Head of caudate nucleus (tissue), 42 donors: ENCODE measurements around the gene SCARF2.
"Not testable (repeated sequence)": the region's sequence is repeated elsewhere in the genome, so short reads cannot be mapped to it uniquely, and the experiment has no call there.

Source experiments
- DNase-seq, 42 donors: peaks; one replicate each; pipeline versions ENCODE4 v3.0.0 to v3.0.0-alpha.2; 2020 to 2021; ENCODE audit warnings: mixed read lengths in 7 of 42
- intact Hi-C: fragments of 100-400 bp; cut with DNase I; formaldehyde crosslinking; loops from one replicate; pipeline ENCODE4 v1.15.0; 2022

The SCARF2 gene

DNA sequence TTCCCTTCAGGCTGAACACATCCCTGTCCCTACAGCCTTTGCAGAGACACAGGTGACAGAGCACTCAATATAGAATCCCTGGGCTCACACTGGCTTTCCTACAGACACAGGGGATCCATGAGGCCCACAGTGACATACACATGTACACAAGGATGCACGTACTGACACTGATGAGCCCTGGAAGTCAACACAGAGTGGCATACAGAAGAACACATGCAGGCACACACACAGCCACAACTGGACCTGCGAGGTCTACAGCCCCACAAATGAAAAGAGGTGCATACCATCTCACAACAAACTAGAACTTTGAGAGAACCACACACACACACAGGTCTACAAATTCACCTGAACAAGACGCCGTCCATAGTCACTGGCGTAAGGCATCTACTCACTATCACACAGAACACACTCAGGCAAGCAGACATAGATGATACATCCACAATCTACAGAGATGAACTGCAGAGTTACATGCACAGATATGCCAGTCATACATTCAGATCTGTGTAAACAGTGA, 47.2 kb downstream of the SCARF2 start:
- no peak for DNase-seq
- intact Hi-C loops: loop anchor here (10.0 kb wide), 2 partner anchors 66 to 104 kb away; partner anchors contain the start of genes DGCR6L and KLHL22

GRCh38 chr22:20389288-20389687, 48.3 kb downstream of the SCARF2 start:
- intact Hi-C loops: no loop called here
- DNase-seq: peak in 1 of 42 donors; percentile 30

DNA sequence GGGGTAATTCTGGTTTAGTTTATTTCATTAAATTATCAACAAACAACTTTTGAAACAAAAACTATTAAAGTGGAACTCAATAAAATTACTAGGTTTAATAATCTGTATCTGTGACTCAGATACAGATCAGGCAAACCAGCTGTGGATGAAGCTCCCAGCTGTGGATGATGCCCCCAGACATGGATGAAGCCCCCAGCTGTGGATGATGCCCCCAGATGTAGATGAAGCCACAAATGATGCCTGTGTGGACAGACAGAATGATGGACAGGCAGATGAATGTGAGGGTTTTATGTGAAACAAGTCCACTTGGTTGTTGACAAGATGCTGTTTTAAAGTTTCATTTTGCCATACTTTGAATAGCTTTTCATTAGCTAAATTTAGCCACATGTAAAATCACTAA, 49.4 kb downstream of the SCARF2 start:
- DNase-seq: no peak
- intact Hi-C loops: no loop called here

DNA sequence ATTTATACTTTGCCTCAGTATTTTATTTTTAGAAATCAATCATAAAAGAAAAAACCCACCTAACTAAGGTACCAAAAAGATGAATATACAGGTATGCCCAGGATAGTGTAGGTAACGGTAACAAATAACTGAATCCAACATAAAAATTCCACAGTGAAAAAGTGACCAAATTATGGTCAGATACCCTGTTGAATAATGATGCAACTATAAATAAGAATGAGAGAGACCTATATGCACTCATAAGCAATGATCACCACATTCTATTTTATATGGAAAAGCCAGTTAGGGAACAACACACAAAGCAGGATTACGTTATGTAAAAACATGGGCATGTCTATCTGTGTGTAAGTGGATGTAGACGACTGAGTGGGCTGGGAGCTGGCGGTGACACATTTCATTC, 50.7 kb downstream of the SCARF2 start:
- peak in 1 of 42 donors; percentile 26 for DNase-seq
- intact Hi-C loops: no loop called here

- intact Hi-C loops: no loop called here
- no peak for DNase-seq
These were observed 51.3 kb downstream of the SCARF2 start for GRCh38 chr22:20386336-20386735.

DNA sequence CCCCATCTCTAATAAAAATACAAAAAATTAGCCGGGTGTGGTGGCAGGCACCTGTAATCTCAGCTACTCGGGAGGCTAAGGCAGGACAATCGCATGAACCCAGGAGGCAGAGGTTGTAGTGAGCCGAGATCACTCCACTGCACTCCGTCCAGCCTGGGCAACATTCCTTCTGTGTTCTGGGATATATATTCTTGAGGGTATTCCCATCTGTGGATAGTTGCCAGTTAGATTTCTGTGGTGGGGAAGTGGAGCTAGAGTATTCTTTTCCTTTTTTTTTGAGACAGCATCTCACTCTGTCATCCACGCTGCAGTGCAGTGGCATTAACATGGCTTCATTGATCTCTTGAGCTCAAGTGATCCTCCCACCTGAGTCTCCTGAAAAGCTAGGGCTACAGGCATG, 52.8 kb downstream of the SCARF2 start:
- intact Hi-C loops: no loop called here
- peak in 1 of 42 donors; percentile 21 for DNase-seq

DNA sequence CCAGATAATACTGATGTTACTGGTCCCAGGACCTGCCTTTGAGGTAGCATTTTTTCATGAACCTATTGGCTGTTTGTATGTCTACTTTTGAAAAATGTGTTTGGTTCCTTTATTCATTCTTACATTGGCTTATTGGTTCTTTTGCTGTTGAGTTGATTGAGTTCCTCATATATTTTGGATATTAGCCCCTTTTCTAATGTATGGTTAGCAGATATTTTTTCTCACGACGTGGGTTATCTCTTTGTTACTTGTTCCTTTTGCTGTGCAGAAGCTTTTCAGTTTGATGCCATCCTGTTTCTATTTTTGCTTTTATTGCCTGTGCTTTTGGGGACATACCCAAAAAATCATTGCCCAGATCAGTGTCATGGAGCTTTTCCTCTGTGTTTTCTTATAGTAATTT, 53.5 kb downstream of the SCARF2 start:
- intact Hi-C loops: no loop called here
- no peak for DNase-seq

GRCh38 chr22:20383538-20383937, 54.1 kb downstream of the SCARF2 start:
- DNase-seq: peak in 1 of 42 donors; percentile 16
- intact Hi-C loops: no loop called here

DNA sequence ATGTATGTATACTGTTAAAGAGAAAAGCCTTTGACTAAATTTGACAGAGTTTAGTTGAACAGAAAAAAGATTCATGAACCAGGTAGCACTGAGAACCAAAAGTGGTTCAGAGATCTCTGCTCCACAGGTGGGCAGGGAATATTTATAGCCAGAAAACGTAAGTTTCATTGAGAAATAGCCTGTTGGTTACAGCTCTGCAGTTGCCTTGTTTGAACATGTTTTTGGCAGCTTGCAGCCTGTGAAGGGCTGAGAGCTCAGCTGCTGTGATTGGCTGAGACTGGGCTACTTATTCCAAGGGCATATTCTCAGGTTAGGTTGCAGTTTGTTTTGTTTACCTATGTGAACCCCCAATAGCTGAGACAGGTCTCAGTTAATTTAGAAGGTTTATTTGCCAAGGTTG, 57.1 kb downstream of the SCARF2 start:
- intact Hi-C loops: no loop called here
- DNase-seq: no peak

DNA sequence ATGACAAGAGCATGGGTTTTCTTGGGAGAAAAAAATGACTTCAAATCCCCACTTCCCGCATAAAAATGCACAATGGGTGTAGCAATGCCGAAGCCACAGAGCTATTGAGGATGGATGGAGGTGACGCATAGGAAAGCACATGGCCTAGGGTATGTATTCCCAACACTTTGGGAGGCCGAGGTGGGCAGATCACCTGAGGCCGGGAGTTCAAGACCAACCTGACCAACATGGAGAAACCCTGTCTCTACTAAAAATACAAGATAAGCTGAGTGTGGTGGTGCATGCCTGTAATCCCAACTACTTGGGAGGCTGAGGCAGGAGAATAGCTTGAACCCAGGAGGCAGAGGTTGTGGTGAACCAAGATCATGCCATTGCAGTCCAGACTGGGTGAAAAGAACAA, 58.9 kb downstream of the SCARF2 start:
- intact Hi-C loops: not testable (repeated sequence)

GRCh38 chr22:20378110-20378509, 59.5 kb downstream of the SCARF2 start:
- intact Hi-C loops: no loop called here
- peak in 1 of 42 donors; percentile 28 for DNase-seq

More for the DNA sequence above, 58.9 kb downstream of the SCARF2 start:
- peak in 1 of 42 donors; percentile 27 for DNase-seq

GRCh38 chr22:20376983-20377382, 60.6 kb downstream of the SCARF2 start:
- intact Hi-C loops: not testable (repeated sequence)
- DNase-seq: peak in 1 of 42 donors; percentile 9

GRCh38 chr22:20376281-20376680, 61.3 kb downstream of the SCARF2 start:
- peak in 2 of 42 donors; percentile 24 to 27 for DNase-seq
- intact Hi-C loops: not testable (repeated sequence)
